Mammary epithelial cell (primary cell): ENCODE measurements around the gene HPCAL1.

Experiments
- CTCF ChIP-seq, 2 donors: IDR thresholded peaks in 1 of 2; conservative IDR thresholded peaks in 1 of 2; 2 replicates each; pipeline ENCODE4 v1.5.1; 2011 to 2012; ENCODE audit warnings: inconsistent platforms in 2 of 2, low read length in 2 of 2, mild to moderate bottlenecking in 2 of 2, control low read depth in 1 of 2, low read depth in 1 of 2; ENCODE audit not compliant: insufficient read depth in 1 of 2; ENCODE audit errors: extremely low read depth in 1 of 2
- EZH2 ChIP-seq: IDR thresholded peaks from 2 replicates; pipeline ENCODE4 v1.6.1; 2012; ENCODE audit warnings: low read length, inconsistent platforms, borderline replicate concordance

- TF ChIP-seq CTCF (conservative IDR thresholded peaks at IDR 0.05 in 1 of 2, IDR thresholded peaks at IDR 0.05 in 1 of 2; ENCODE audit: extremely low read depth in 1 of 2, insufficient read depth in 1 of 2, low read depth in 1 of 2, low read length in 2 of 2) (no peak), EZH2 (no peak)
These were observed 9.0 kb downstream of the HPCAL1 start for GRCh38 chr2:10311736-10312135.
